HPDE6-E6E7 (cell line): ENCODE data around the gene PICK1.
"Not testable (repeated sequence)": the region's sequence is repeated elsewhere in the genome, so short reads cannot be mapped to it uniquely, and the experiment has no call there.

Source experiments
- DNase-seq: peaks from one replicate; pipeline ENCODE4 v3.0.0; 2011; ENCODE audit warnings: missing footprints; ENCODE audit errors: extremely low spot score

Gene PICK1

GRCh38 chr22:38074181-38075104 lies 17.2 kb downstream of the PICK1 start:
- DNase-seq, result no peak

- no peak for DNase-seq
Observed at GRCh38 chr22:38075105-38075825, 18.1 kb downstream of the PICK1 start.

DNA sequence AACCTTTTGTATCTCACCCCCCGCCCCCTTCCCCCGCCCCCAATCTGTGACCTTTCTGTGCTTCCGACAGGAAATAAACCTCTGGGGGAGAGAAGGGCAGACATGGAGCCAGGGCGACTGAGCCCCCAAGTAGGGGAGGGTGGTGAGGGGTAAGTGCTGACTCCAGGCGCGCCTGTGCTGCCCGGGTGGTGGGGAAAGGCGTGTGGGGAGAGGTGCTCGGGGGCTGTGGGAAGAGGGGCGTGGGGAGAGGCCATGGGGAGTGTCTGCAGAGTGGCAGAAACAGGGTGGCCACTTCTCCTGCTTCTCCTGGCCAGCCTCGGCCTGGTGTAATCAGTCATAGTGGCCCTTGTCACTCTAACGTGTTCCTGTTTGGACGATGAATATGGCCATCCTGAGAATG lies 18.8 kb downstream of the PICK1 start:
- no peak for DNase-seq

GRCh38 chr22:38077096-38077495 lies 19.9 kb downstream of the PICK1 start:
- DNase-seq, result no peak

- no peak for DNase-seq
Observed at GRCh38 chr22:38077595-38077994, 20.4 kb downstream of the PICK1 start.

GRCh38 chr22:38078046-38078840 lies 21.0 kb downstream of the PICK1 start:
- no peak for DNase-seq

GRCh38 chr22:38079208-38079607 lies 22.0 kb downstream of the PICK1 start:
- DNase-seq, result not testable (repeated sequence)

DNA sequence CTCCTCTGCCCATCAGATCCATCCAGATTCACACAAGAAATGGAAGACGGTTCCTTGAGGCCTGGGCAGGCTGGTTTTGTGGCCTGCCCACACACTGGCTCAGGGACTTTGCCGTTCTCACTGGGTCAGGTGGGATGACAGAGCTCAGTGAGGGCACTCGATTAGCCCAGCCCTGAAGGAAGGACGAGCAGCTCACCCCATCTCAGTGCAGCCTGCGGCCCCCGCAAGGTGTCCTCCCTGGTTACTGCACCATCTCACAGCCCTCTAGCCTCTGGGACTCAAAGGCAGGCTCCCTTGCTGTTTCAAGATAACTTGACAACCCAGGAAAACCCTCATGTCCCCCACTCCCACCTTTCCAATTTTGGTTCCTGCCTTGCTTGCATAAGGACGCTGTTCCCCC lies 22.6 kb downstream of the PICK1 start:
- DNase-seq, result no peak

- no peak for DNase-seq
Observed at GRCh38 chr22:38080474-38080849, 23.3 kb downstream of the PICK1 start.

- no peak for DNase-seq
Observed at GRCh38 chr22:38080850-38081635, 23.8 kb downstream of the PICK1 start.

- DNase-seq, result no peak
Observed at GRCh38 chr22:38081636-38081940, 24.4 kb downstream of the PICK1 start.

DNA sequence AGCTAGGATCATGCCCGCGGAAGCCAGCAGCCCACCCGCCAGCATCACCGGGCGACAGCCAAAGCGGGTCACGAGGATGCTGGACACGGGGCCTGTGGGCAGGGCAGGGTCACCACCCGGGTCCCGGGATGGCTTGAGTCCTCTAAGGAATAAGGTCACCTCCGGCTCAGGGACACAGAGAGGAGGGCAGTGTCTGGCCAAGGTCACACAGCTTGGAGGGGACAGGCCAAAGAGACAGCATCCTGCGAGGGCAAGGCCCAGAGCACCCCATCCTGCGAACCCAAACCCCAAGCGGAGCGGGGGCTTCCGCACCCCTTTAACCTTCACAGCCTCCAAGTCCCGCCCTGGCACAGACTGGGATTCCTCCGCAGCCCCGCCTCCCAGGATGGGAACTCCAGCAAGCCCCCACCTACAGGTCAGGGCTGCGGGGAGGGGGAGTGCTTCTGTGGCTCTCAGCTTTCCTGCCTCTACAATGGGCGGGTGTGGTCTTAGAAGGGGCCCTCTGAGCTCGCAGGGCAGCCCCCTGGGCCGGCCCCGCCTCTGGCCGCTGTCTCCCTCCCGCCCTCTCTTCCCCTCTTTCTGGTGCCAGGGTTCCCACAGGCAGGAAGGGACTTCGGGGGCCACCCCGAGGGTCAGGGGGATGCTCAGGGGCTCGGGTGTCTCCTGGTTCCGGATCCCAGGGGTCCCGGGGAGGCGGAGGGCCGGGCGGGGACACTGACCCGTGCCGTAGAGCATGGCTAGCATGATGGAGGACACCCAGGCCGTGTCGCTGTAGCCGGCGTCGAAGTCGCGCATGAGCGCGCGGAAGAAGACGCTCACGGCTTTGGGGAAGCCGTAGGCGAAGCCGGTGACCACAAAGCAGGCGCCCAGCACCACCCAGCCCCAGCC lies 25.0 kb downstream of the PICK1 start:
- no peak for DNase-seq

- DNase-seq, result no peak
Observed at GRCh38 chr22:38082986-38083710, 25.9 kb downstream of the PICK1 start.

DNA sequence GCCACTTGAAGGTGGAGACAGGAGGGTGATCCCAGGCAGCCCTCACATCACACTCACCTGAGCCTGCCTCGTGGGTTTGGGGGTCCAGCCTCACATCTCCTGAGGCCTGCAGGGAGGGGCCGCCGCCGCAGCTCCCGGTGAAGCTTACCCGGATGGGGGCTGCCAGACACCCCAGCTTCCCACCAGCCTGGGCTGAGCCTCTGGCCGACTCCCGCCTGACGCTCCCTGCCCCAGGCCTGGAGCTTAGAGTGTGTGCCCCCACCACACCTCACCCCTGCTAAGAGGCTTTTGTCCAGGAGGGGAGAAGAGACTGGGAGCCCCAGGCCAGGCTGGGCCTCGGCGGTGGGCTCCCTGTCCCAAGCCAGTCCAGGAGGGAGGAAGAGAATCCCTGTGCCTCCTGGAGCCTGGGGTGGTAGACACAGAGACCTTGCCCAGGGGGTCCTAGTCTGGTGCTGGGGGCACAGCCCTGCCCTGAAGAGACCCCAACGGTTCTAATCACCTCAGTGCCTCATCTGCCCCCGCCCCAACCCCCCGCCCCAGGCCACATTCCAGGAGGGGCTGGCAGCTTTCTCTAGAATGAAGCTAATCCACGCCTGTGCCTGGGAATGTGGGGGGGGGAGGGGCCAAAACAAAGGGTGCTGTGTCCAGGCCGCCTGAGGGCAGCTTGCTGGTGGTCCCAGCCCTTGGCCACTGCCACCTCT lies 26.9 kb downstream of the PICK1 start, which contains the start of gene SLC16A8:
Gene SLC16A8 (minus strand): TSS at position 254 of the 701 bp plus-strand sequence. CDS start 1,311 bp downstream, outside the sequence.
- no peak for DNase-seq

- DNase-seq, result no peak
Observed at GRCh38 chr22:38085056-38085455, 27.9 kb downstream of the PICK1 start.

- DNase-seq, result no peak
Observed at GRCh38 chr22:38085501-38085900, 28.3 kb downstream of the PICK1 start.

DNA sequence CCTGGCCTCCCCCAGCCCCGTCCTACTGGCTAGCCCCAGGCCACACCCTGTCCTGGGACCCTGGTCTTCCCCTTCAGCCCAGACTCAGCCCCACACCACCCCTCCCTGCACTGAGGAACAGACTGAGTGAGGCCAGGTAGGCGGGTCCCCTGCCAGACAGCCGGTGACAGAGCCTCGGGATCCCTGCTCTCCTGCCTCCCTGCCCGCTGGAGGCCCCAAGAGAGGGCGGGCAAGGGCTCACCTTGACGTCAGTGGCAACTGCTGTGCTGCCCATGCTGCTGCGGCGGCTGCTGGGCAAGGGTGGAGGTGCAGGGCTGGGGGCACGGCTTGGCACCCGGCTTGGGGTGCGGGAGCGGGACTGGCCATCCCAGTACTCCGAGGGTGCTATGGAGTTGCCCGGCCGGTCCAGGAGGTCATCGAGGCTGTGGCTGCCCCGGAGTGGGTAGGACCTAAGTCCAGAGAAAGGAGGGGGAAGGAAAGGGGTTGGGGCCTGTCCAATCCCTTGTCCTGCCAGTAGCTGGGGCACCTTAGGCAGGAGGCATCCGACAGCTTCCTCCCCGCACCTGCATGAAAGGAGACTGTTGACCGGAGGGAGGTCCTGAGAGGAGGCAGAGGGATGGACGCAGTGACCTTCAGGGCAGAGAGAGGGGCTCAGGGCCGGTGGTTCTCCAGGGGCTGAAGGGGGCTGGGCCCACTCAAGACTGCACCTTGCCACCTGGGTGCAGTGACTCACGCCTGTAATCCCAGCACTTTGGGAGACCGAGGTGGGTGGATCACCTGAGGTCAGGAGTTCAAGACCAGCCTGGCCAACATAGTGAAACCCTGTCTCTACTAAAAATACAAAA lies 29.0 kb downstream of the PICK1 start:
- DNase-seq, result no peak

GRCh38 chr22:38086942-38087341 lies 29.7 kb downstream of the PICK1 start:
- DNase-seq, result no peak
